Testis (tissue), 2 donors: Measurements from ENCODE around the gene DLG1.
"Not testable (repeated sequence)": the region's sequence is repeated elsewhere in the genome, so short reads cannot be mapped to it uniquely, and the experiment has no call there.

Experiments used
- POLR2A ChIP-seq: fragments of 450-650 bp; IDR thresholded peaks from one replicate; pipeline ENCODE4 v1.6.1; 2017; ENCODE audit warnings: antibody characterized with exemption, mild to moderate bottlenecking, moderate library complexity
- TF ChIP-seq, protein P1 (sequence below), 3 experiments: fragments of 450-650 bp in 2 of 3; fragments of 200-600 bp in 1 of 3; sonication (generic) in 1 of 3; IDR thresholded peaks; one replicate each; pipeline ENCODE4 v1.5.1; 2016 to 2019; ENCODE audit warnings: antibody characterized with exemption in 3 of 3, mild to moderate bottlenecking in 2 of 3, moderate library complexity in 1 of 3

DNA sequence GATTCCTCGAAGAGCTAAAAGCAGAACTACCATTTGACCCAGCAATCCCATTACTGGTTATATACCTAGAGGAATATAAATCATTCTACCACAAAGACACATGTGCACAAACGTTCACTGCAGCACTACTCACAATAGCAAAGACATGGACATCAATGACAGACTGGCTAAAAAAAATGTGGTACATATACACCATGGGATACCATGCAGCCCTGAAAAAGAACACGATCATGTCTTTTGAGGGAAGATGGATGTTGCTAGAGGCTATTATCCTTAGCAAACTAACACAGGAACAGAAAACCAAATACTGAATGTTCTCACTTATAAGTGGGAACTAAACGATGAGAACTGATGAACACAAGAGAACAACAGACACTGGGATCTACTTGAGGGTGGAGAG lies 86.7 kb downstream of the DLG1 start:
- TF ChIP-seq, protein P1, sequence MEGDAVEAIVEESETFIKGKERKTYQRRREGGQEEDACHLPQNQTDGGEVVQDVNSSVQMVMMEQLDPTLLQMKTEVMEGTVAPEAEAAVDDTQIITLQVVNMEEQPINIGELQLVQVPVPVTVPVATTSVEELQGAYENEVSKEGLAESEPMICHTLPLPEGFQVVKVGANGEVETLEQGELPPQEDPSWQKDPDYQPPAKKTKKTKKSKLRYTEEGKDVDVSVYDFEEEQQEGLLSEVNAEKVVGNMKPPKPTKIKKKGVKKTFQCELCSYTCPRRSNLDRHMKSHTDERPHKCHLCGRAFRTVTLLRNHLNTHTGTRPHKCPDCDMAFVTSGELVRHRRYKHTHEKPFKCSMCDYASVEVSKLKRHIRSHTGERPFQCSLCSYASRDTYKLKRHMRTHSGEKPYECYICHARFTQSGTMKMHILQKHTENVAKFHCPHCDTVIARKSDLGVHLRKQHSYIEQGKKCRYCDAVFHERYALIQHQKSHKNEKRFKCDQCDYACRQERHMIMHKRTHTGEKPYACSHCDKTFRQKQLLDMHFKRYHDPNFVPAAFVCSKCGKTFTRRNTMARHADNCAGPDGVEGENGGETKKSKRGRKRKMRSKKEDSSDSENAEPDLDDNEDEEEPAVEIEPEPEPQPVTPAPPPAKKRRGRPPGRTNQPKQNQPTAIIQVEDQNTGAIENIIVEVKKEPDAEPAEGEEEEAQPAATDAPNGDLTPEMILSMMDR (IDR thresholded peaks at IDR 0.05) = not testable (repeated sequence)
- TF ChIP-seq POLR2A = not testable (repeated sequence)
